ENCODE measurements around the gene TLE3.

Gene TLE3

DNA sequence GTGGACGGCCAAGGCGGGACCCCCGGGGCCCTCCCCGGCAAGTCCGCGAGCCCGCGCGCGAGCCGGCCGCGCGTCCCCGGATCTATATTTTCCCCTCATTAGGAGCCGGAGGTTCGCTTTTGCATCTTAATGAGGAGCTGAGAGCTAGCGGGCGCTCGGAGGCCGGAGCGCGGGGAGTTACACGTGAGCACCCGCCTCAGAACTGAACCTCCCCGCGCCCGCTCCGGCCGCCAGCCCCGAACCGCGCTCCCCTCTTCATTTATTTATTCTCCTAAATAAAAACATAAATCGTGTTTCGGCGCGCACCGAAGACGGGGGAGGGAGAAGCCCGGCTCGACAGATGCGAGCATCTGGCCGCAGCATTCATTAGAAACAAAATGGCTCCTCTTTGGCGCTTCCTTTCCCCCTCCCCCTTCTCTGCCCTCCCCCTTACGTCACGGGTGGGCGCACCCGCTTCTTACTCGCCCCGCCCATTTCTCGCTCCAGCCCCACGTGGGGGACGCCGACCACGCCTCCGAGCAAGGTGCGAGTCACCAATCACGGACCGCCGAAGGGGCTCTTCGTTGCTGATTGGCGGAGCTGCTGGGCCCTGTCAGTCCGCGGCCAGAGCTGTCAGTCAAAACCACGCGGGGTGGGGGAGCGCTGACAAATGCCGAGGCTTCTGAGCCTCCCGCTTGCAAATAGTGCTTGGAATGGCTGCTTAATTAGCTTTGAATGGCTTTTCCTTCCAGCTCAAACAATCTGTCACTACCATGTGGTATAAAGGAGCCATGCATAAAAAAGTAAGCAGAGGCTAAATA, 1.6 kb upstream of the TLE3 start:
- DNase-seq (ENCODE audit: low read depth in 2 of 2), result peak; percentile 100

DNA sequence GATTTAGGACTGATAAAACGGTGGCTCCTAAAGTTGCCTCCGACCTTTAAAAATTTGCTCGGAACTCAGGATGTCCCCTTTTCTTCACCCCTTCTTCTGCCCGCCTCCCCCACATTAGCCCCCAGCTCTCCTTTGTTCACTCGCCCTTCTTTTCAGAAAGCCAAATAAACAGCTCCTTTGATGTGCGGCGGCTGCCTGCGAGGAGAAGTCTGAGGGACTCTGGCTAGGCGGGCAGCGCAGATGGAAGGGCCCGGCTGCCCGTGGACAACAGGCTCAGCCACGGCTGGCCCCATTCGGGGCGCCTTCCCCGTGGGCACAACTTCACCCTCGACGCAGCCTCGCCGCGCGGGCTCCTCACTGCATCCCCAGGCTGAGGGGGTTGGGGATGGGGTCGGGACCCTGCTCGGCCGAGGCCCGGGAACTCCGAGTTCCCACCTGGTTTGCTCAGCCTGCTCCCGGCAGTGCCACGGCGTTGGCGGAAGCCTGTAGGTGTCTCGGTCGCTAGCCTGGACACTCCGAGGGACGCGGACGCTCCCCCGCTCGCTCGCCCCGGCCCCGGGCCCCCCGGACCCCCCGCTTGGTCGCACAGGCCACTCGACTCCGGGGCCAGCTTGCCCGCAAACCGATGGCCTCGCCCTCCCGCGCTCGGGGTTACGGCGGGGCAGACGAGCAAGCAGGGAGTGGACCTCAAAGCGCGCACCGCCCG, 897 bp upstream of the TLE3 start:
- no peak for DNase-seq (ENCODE audit: low read depth in 2 of 2)

DNA sequence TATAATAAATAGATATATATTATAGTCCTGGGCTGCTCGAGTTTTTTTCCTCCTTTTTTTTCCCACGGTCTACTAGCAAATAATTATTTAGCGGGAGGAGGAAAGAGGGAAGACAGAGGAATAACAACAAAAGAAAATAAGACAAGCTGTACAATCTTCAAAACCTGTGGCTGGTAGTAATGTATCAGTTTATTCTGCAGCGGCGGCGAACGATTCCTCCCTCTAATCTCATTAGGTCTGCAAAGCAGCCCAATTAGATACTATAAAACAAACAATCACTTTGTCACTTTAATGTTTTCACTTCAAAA, 390 bp upstream of the TLE3 start:
- no peak for DNase-seq (ENCODE audit: low read depth in 2 of 2)

DNA sequence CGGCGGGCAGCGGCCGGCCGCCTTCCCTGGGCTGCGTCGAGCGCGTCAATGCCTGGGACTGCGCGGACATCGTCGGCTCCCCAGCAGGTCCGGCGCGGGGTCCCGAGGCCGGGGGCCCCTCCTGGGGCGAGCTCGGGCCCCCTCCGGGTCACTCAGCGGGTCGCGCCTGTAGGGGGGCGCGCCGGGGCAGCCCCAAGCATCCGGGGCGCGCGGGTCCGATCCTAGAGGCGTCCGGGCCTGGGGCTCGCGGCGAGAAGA, 725 bp downstream of the TLE3 start:
- no peak for DNase-seq (ENCODE audit: low read depth in 2 of 2)

DNA sequence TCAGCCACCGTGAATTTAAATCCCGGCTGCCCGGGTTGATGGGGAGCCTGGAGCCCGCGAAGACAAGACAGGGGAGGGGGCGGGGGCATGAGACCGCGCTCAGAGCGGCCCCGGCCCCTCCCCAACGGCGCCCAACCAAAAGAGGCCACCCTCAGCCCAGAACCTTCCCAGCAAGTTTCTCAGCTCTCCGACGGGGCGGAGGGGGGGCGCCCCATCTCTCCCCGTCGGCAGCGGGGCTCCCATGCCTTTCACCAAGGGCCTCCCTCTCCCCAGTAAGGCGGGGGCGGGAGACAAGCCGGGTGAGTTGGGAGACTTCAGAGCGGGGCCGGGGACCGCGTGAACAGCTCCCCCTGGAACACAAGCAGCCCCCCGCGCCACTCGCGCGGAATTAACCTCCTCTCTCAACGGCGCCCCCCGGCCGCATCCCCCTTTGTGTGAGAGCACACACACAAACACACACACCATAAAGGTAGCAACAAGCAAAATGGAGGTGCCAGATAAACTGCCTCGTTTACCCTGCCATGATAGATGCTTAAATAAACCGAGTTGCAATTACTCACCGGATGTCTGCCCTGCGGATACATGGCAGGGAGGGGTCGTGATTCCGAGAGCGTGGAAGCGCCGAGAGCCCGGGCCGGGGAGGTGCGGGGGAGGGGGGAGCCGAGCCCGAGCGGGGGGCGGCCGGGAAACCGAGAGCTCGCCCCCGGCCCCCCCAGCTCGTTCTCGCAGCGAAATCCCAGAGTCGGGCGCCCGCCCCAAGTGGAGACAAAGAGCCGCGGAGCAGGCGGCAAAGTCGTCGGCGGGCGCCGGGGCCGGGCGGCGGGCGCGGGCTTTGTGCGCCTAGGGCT, 1.3 kb downstream of the TLE3 start:
- peak in 1 of 2 donors; percentile 45 for DNase-seq (ENCODE audit: low read depth in 2 of 2)

DNA sequence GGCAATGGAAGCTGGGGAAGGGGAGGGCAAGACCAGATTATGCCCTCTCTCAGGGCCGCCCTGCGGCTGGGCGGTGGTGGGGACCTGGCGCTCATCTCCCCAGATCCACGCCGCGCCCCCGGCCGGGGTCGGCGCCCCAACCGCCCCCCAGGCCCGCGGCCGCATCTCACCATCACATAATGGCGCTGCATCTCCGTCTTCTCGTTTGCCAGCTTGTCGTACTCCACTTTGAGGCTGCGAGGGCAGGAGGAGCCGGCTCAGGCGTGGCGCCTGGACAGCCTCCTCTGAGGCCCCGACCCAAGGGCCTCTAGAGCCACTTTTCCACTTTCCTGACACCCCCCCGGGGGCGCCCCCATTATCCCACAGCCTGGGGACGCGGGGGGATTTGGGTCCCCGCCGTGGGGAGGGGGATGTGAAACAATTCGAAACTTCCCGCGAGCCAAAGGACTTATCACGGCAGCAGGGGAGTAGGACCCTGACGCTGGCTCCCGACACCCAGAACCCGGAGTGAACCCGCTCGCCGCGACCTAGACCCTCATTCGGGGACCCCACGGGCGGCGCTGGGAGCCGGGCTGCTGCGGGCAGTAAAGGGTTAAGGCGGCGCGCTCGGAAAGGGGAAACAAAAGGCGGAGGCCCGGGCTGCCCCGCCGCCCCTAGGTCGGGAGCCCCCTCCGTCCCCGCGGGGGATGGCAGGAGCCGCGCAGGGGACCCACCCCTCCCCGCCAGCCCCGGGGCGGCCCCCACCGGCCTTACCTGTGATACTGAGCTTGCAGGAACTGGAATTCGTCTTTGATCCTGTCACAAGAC, 2.1 kb downstream of the TLE3 start:
- no peak for DNase-seq (ENCODE audit: low read depth in 2 of 2)

DNA sequence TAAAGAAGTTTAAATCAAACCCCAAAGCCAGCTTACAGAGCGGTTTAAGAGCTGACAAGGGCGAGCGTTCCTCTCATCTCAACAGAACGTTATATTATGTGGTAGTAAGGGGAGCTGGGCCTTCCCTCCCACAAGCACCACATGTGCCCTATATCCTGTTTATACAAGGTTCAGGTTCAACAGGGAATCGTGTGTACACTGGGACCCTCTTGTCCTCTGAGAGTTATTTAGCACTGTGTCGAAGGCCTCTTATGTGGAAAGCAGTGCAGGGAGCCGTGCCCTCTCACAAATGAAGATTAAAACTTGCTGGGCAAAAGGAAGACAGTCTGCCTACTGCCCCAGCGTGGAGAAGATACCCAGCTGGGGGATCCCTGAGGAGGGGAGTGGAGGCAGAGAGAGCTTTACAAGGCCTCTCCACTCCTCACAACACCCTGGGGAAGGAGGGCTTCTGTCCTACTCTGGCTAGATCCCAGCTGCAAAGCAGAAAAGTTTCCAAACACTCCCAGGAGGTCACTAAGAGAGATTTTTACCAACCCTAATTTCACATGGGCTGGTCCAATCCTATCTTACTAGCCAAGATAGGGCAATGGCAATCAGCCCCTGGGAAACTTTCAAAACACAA, 2.9 kb downstream of the TLE3 start:
- no peak for DNase-seq (ENCODE audit: low read depth in 2 of 2)

DNA sequence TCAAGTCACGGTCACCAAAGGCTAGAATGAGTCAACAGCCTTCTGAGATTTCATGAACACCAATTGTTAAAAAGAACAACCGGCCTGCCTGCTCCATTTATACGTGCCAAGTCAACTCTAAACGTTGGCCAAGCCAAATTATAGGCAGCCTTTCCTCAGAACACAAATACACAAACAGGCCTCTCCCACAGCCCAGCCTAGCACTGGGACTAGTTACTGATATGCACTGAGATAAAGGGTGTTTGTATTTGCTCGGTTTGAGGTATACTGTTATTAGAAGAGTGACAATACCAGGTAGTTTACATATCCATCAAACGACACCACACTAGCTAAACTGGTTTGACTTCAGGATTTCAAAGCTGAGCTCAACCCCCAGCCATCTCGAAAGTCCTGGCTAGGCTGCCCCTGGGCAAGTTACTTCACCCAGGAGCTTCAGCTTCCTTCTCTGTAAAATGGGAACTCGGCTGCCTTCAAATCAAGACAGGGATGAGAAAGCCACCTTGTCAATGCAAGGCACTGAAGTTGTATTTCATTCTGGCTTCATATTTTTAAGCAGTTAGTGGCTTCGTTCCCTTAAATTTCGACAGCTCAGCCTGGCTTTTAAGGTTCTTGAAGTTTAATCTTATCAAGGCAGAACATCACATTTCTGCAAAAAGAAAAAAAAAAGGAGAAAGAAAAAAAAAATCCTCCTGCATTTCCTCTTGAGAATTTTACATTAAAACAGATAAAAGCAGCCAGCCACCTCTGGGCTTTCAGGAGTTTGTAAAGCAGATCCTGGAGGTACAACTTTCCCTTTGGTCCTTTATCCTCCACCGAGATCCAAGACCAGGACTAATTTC, 4.0 kb downstream of the TLE3 start:
- no peak for DNase-seq (ENCODE audit: low read depth in 2 of 2)

DNA sequence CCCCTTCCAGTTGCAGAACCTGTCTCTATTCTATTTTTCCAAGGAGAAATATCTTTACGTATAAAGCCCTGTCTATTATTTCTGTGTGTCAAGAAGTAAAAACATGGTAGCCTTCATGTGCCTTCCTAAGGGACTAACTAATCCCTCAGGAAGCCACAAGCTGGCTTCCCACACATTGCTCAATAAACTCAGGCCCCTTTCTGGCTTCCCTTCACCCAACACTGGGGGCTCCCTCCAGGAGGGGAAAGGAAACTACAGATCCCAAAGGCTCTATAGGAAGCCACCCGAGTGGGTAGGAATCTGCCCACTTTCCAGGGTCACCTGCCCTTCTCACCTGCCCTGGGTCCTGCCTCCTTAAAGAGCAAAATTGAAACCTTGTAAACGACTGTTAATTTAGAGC, 4.6 kb downstream of the TLE3 start:
- no peak for DNase-seq (ENCODE audit: low read depth in 2 of 2)

DNA sequence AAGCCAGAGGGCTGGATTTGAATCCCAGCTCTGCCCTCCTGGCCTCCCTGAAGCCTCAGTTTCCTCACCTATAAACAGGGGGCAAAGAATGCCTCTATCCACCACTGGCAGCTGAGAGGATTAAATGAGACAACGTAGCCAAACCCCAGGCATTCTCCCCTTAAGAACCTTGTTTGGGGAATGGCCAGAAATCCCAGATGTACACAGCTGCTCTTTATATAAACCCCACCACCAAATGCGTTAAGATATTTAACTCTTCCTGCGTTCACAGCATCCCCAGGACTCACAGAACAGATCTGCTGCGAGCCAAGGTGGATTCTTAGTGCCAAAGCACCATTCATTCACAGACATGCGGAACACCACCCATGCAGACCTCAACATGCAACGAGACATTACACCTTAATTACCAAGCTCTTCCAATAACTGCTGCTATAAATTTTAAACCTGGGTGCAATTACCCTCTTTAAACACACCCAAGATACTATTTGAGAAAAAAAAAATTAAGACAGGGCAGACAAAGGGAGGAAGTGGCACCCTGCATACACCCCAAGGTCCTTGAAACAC, 5.2 kb downstream of the TLE3 start:
- no peak for DNase-seq (ENCODE audit: low read depth in 2 of 2)

DNA sequence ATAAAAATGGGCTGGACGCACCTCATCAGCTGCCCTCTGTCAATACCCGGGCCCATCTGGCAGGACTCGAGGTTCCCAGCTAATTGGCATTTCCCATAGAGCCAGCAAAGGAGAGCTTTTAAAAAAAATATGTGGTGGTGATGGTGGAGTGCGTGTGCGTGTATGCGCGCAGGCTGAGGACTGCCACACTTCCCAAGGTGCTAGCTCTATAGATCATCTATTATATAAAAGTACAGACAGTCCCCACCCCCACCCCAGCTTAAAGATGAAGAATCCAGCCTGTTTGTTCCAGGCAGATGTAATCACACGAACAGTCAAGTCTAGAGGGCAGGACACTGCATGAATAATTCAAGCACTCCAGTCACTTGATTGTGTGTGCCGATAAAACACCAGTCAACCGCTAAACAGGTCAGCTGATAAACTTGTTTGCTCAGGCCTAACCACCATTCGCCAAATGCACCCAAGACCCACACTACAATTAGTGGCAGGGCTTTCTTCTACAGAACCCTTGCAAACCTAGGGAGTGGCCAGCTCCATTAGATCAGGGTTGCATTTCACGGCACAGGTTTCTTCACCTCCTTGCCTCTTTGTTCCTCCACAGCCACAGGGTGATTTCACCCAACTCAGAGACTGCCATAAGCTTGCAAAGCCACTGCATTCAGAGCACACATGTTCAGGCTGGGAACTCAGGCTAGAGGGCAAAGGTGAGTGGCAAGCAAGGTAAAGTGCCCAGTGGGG, 5.8 kb downstream of the TLE3 start:
- no peak for DNase-seq (ENCODE audit: low read depth in 2 of 2)

DNA sequence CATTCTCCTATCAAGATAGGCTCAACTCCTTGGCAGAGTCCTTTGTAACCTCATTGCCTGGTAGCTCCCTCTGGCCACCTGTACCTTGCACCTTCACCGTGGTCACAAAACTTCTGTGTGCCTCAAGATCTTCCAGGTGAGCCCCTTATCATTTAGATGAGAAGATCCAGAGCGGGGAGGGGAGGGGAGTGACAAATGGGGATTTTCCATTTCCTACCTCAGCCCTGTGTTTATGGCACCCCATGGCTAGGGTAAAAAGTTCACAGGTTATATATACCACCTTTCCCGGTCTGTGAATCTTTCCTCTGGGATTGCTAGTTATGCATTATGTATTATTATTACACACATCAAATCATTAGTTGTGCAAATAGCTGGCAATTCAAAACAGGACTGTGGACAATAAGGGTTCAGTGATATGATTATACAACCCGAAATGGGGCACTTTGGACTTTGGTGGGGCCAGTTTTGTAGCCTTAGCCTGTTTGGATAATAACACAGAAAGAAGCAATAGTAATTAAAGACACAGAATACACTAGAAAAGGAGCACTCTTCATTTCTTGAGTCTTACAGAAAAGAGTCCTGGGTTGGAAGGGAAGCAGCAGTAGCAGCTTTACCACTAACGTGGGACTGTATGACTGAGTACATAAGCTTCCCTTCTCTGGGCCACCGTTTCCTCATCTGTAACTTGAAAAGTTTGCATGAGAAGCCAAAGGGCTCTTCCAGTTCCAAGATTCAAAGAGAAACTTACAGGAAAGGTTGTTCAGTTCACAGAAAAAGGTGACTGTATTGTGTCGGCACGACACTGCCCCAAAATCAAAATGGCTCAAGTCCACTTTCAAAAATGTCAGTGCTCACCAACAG, 7.1 kb downstream of the TLE3 start:
- DNase-seq (ENCODE audit: low read depth in 2 of 2), result no peak

DNA sequence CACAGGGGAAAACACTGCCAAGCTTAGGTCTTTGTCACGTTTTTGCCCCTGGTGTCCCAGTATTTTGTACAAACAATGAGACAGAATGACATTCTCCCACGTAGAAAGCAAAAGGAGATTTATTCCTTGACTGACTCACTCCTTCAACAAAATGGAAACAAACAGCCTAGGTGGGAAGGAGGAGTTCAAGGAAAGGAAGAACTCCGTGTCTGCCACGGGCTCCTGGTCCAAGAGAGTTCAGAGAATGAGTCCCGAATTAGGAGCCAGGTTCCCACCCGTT, 8.1 kb downstream of the TLE3 start:
- DNase-seq (ENCODE audit: low read depth in 2 of 2), result no peak

DNA sequence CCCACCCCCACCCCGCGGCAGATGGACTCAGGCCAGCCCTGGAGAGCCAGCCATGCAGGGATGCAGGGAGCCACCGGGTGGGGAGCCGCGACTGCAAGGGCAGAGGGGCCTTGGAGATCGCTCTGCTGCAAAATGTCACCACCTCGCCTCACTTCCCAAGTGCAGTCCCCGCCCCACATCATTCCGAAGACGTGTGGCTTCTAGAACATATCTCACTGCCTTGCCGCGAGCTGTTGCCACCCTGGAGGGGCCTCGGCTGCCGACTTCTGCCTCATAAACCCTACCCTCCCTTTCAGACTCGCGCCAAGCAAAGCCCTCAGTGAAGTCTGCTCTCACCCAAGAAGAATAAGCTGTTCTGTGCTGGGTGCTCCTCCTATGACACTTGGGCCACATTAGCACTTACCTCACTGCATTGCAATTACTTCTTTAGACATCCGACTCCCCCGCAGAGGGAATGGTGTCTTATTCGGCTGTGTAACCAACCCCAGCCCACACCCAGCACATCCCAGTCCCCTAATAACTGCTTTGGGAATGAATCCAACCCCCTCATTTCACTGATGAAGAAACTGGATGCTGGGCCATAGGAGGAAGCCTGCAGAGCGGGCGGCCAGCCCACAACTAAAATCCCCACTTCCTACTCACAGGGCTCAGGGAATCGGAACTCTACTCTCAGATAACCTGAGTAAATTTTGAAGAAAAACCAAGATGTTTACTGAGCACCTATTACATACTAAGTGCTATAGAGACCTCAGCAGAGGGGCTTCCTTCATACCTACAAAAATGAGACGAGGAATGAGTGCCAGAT, 8.6 kb downstream of the TLE3 start:
- no peak for DNase-seq (ENCODE audit: low read depth in 2 of 2)

DNA sequence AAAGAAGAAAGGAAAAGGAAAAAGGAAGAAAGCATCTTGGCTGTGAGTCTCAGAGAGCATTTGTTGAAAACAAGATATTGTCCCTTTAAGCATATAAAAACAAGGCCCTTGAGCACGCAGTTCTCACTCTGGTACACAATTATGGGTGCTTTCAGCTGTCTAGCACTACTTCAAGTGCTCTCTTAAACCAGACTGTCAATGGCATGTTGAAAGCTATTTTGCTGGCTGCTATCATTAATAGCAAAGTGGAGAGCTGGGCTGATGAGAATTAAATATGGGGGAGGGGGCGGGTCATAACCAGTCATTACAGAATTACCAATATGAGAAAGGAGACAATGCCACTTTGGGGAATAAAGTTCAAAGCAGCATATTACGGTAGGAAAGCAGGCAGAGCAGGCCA, 9.3 kb downstream of the TLE3 start:
- DNase-seq (ENCODE audit: low read depth in 2 of 2), result no peak

DNA sequence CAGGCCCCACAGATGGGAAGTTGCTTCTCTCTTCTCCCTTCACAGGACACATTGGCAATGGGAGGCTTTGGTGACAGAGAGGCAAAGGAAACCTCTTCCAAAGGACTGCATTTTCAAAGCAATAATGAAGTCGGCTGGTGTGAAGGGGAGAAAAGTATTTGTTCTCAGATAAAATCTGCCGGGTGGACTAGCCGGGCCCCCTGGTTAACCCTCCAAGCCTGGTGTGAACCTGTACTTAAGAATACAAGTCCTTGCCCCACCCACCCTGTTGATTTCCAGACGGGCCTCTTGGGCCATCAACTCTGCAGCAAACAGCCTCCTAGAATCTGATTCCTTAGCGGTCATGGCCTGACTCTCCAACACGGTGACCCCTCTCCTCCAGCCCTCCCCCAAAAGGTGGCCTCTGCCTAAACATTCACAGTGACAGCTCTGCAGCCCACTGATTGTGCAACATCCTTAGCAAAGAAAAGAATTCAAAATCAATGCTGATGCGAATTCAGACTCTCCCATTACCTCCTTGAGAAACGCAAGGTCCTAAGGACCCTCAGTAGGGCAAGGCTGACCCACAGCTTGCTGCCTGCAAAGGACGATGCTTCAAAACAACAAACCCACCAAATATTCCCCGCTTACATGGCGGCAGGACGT, 9.9 kb downstream of the TLE3 start:
- no peak for DNase-seq (ENCODE audit: low read depth in 2 of 2)

DNA sequence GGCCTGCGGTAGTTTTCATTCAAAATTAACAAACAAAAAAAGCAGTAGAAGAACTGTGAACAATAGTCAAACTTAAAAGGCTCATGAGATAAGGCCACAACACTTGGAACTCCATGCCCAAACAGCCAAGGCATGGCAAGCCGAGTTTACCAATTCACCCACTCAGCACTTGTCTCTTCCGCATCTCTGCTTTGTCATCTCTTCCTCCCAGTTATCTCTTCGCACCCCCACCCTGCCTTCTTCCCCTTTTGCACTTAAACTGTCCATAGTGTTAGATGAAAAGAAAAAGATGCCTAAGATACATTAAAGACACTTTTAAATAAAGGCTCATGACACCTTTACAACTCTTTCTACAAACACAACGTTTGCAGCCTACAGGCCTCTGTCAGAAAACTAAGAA, 11.1 kb downstream of the TLE3 start:
- DNase-seq (ENCODE audit: low read depth in 2 of 2), result no peak

DNA sequence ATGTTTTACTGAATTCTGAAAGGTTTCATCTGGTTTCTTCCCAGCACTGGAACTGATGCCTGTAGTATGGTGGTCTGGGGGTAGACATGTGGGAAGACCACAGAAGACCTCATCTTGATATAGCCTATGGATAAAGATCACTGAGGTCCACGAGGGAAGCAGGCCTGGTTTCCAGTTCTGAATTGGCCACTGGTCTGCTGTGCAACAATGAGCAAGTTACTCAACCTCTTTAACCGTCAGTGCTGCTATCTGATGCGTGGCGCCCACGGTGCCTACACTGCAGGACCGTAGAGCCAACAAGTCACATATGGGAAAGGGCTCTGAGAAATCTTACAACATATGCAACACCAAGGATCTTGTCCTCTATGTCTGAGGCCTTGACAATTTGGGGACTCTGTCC, 13.3 kb downstream of the TLE3 start:
- no peak for DNase-seq (ENCODE audit: low read depth in 2 of 2)
